ENCODE results near the gene SELENOF. TPM values are rescaled to one million over a fixed set of nuclear protein-coding genes. Genes with fewer than 3 reads are reported as not detected.
A peak's percentile ranks its signal among the peaks of the same experiment; 100 is the strongest.

SELENOF gene
- total and polyA plus RNA-seq, 10 of the 15 experiments (the other 5 are each of a cell fraction or from before 2014, with no cell fraction given): 98.7 to 254 (median 172) TPM

GRCh38 chr1:86841116-86841515 is 72.8 kb downstream of the SELENOF start:
- TF ChIP-seq YY1 (IDR thresholded peaks at IDR 0.05; ENCODE audit: low read depth, low read length): no peak

GRCh38 chr1:86833461-86834215 is 80.3 kb downstream of the SELENOF start:
- no peak overlapping the region for H3K4me2 ChIP-seq (ENCODE audit: control insufficient read depth, insufficient read depth)
- peak; percentile 96 for ATAC-seq
- H3K27me3 ChIP-seq (replicated peaks in 1 of 2; ENCODE audit: control insufficient read depth in 2 of 2, insufficient read depth in 2 of 2, low read length in 1 of 2): no peaks in the 10 kb centered on the region
- SMC1A ChIA-PET (ENCODE audit: uncharacterized antibody, unreplicated experiment): interaction anchor here (0.8 to 5.5 kb wide), 29 partner anchors 9 to 454 kb away, joined by 3 to 101 read pairs (median 4); partner anchors contain the start of gene HS2ST1
- no peak overlapping the region for H3K9ac ChIP-seq (ENCODE audit: control insufficient read depth, insufficient read depth, low read length)
- no peaks in the 10 kb centered on the region for H4K20me1 ChIP-seq (ENCODE audit: control insufficient read depth, insufficient read depth)
- BruUV-seq (replicated peaks): no TSS peak
- no peaks in the 10 kb centered on the region for H3K79me2 ChIP-seq (ENCODE audit: control insufficient read depth, insufficient read depth, low read length)
- intact Hi-C loops (cut with micrococcal nuclease; ENCODE audit: unreplicated experiment): loop anchor here (1.0 to 5.0 kb wide), 3 partner anchors 132 to 251 kb away; no protein-coding TSS in a partner anchor
- in situ Hi-C loops (cut with MboI): no loop called here
- POLR2A ChIA-PET: interaction anchor here (1.2 kb wide), 1 partner anchor 249 kb away, joined by 5 read pairs; no protein-coding TSS in a partner anchor
- 51% methylated on average over 17 of the region's 17 CpGs for WGBS (ENCODE audit: insufficient coverage, insufficient replicate concordance, low lambda C conversion rate, missing lambda C conversion rate)
- H3K27ac ChIP-seq (ENCODE audit: control insufficient read depth, insufficient read depth): no peak overlapping the region
- no peaks in the 10 kb centered on the region for H3K4me1 ChIP-seq (ENCODE audit: control insufficient read depth, insufficient read depth, low read length)
- FAIRE-seq: peak; percentile 72
- H3K4me3 ChIP-seq: no peak overlapping the region
- H3K36me3 ChIP-seq (ENCODE audit: control insufficient read depth in 2 of 2, insufficient read depth in 2 of 2, low read length in 1 of 2): no peaks in the 10 kb centered on the region
- RAD21 ChIA-PET (ENCODE audit: unreplicated experiment): interaction anchor here (0.7 to 5.1 kb wide), 11 partner anchors 56 to 256 kb away, joined by 3 to 76 read pairs (median 4); no protein-coding TSS in a partner anchor
- H3K9me3 ChIP-seq (replicated peaks; ENCODE audit: control insufficient read depth, insufficient read depth, low read length): no peaks in the 10 kb centered on the region
- H2AFZ ChIP-seq (ENCODE audit: control insufficient read depth, low read depth, low read length): peak overlapping the region; percentile 61
- peak; percentile 41 for DNase-seq (ENCODE audit: low read depth, low spot score)
- CTCF ChIA-PET: interaction anchor here (0.5 to 10.0 kb wide), 31 partner anchors 12 to 259 kb away, joined by 3 to 198 read pairs (median 3); partner anchors contain the start of gene SH3GLB1
- TF ChIP-seq RAD21 (IDR thresholded peaks at IDR 0.05; ENCODE audit: insufficient read depth, low read depth, low read length) (peak; percentile 93), NBN (IDR thresholded peaks at IDR 0.05) (no peak), FOS (IDR thresholded peaks at IDR 0.05; ENCODE audit: borderline replicate concordance, extremely low read depth, insufficient read length) (no peak), MEF2A (IDR thresholded peaks at IDR 0.05; ENCODE audit: insufficient read depth, low read depth, low read length) (0 out of 2 replicates have a peak, but pooled peaks have one; percentile 21), YY1 (IDR thresholded peaks at IDR 0.05; ENCODE audit: low read depth, low read length) (peak; percentile 59; the same call in 1 of the 2 replicates), BHLHE40 (IDR thresholded peaks at IDR 0.05; ENCODE audit: borderline replicate concordance in 1 of 2, low read depth in 2 of 2, low read length in 1 of 2) (no peak), ZNF217 (IDR thresholded peaks at IDR 0.05) (no peak), SUPT20H (IDR thresholded peaks at IDR 0.05; ENCODE audit: borderline replicate concordance, control insufficient read depth, low read depth, low read length) (no peak), HSF1 (IDR thresholded peaks at IDR 0.05; ENCODE audit: low read depth, low read length) (no peak), NR2F1 (conservative IDR thresholded peaks at IDR 0.05) (no peak), TCF7 (IDR thresholded peaks at IDR 0.05; ENCODE audit: borderline replicate concordance) (no peak), ZNF622 (IDR thresholded peaks at IDR 0.05) (no peak), NR2C1 (IDR thresholded peaks at IDR 0.05) (no peak), CREB1 (IDR thresholded peaks at IDR 0.05; ENCODE audit: low read depth) (0 out of 2 replicates have a peak, but pooled peaks have one; percentile 15), RCOR1 (conservative IDR thresholded peaks at IDR 0.05; ENCODE audit: low read depth, low read length) (no peak)

More at GRCh38 chr1:86841116-86841515, 72.8 kb downstream of the SELENOF start:
- no peak overlapping the region for H3K4me2 ChIP-seq (ENCODE audit: control insufficient read depth, insufficient read depth)
- no peaks in the 10 kb centered on the region for H3K36me3 ChIP-seq (ENCODE audit: control insufficient read depth in 2 of 2, insufficient read depth in 2 of 2, low read length in 1 of 2)
- no peaks in the 10 kb centered on the region for H3K79me2 ChIP-seq (ENCODE audit: control insufficient read depth, insufficient read depth, low read length)
- FAIRE-seq: no peak
- no peaks in the 10 kb centered on the region for H3K4me1 ChIP-seq (ENCODE audit: control insufficient read depth, insufficient read depth, low read length)
- in situ Hi-C loops (cut with MboI) (no loop called here), intact Hi-C loops (cut with micrococcal nuclease; ENCODE audit: unreplicated experiment) (no loop called here)
- CTCF ChIA-PET: interaction anchor here (1.6 kb wide), 1 partner anchor 242 kb away, joined by 7 read pairs; no protein-coding TSS in a partner anchor
- POLR2A ChIA-PET: no interaction called here
- no peaks in the 10 kb centered on the region for H4K20me1 ChIP-seq (ENCODE audit: control insufficient read depth, insufficient read depth)
- H2AFZ ChIP-seq (ENCODE audit: control insufficient read depth, low read depth, low read length): no peak overlapping the region
- no peak overlapping the region for H3K27ac ChIP-seq (ENCODE audit: control insufficient read depth, insufficient read depth)
- 96% methylated on average over 1 of the region's 1 CpG for WGBS (ENCODE audit: insufficient coverage, insufficient replicate concordance, low lambda C conversion rate, missing lambda C conversion rate)
- RAD21 ChIA-PET (ENCODE audit: unreplicated experiment): interaction anchor here (2.4 kb wide), 1 partner anchor 243 kb away, joined by 6 read pairs; no protein-coding TSS in a partner anchor
- H3K9me3 ChIP-seq (replicated peaks; ENCODE audit: control insufficient read depth, insufficient read depth, low read length): no peaks in the 10 kb centered on the region
- no peaks in the 10 kb centered on the region for H3K27me3 ChIP-seq (replicated peaks in 1 of 2; ENCODE audit: control insufficient read depth in 2 of 2, insufficient read depth in 2 of 2, low read length in 1 of 2)
- no peak overlapping the region for H3K4me3 ChIP-seq
- SMC1A ChIA-PET (ENCODE audit: uncharacterized antibody, unreplicated experiment): interaction anchor here (0.9 to 2.2 kb wide), 2 partner anchors 42 to 242 kb away, joined by 3 to 8 read pairs; no protein-coding TSS in a partner anchor
- H3K9ac ChIP-seq (ENCODE audit: control insufficient read depth, insufficient read depth, low read length): no peak overlapping the region
- no peak for ATAC-seq
- no TSS peak for BruUV-seq (replicated peaks)
- no peak for DNase-seq (ENCODE audit: low read depth, low spot score)
